HG03565 (cell line): ENCODE data around the gene PSEN1.

Experiments
- ATAC-seq: cut with Tn5 transposase; IDR thresholded peaks from one replicate; pipeline ENCODE4 v1.9.1; 2021; ENCODE audit warnings: mild to moderate bottlenecking, moderate library complexity; ENCODE audit not compliant: unreplicated experiment

Gene PSEN1

GRCh38 chr14:73216030-73216429 lies 79.7 kb downstream of the PSEN1 start:
- ATAC-seq, result no peak

- no peak for ATAC-seq
Measured at GRCh38 chr14:73217411-73217810, 81.1 kb downstream of the PSEN1 start.

- ATAC-seq, result no peak
Measured at GRCh38 chr14:73220061-73220460, 83.8 kb downstream of the PSEN1 start.

- no peak for ATAC-seq
Measured at GRCh38 chr14:73220634-73221033, 84.3 kb downstream of the PSEN1 start.

GRCh38 chr14:73221945-73222344 lies 85.6 kb downstream of the PSEN1 start:
- ATAC-seq, result no peak

GRCh38 chr14:73223049-73223448 lies 86.7 kb downstream of the PSEN1 start:
- ATAC-seq, result peak; percentile 54

- no peak for ATAC-seq
Measured at GRCh38 chr14:73225496-73225895, 89.2 kb downstream of the PSEN1 start.

- no peak for ATAC-seq
Measured at GRCh38 chr14:73227812-73228781, 91.8 kb downstream of the PSEN1 start.

GRCh38 chr14:73230051-73230450 lies 93.7 kb downstream of the PSEN1 start:
- no peak for ATAC-seq

- ATAC-seq, result no peak
Measured at GRCh38 chr14:73231981-73232851, 95.9 kb downstream of the PSEN1 start.

- ATAC-seq, result no peak
Measured at GRCh38 chr14:73232984-73233383, 96.7 kb downstream of the PSEN1 start.

GRCh38 chr14:73233564-73233963 lies 97.3 kb downstream of the PSEN1 start:
- ATAC-seq, result no peak

GRCh38 chr14:73234029-73234428 lies 97.7 kb downstream of the PSEN1 start:
- no peak for ATAC-seq

- ATAC-seq, result no peak
Measured at GRCh38 chr14:73234586-73235394, 98.5 kb downstream of the PSEN1 start.

- ATAC-seq, result no peak
Measured at GRCh38 chr14:73235531-73236155, 99.3 kb downstream of the PSEN1 start.

GRCh38 chr14:73236157-73236556 lies 99.8 kb downstream of the PSEN1 start:
- no peak for ATAC-seq

GRCh38 chr14:73236752-73237218 lies 100.5 kb downstream of the PSEN1 start:
- no peak for ATAC-seq

- no peak for ATAC-seq
Measured at GRCh38 chr14:73237219-73237785, 101.0 kb downstream of the PSEN1 start, which contains the start of gene PAPLN. TSS of gene PAPLN (plus strand) at chr14:73237506. CDS start at chr14:73239779, 2,273 bp downstream.

- no peak for ATAC-seq
Measured at GRCh38 chr14:73237786-73238423, 101.6 kb downstream of the PSEN1 start.
